ENCODE results near the gene THEMIS.

- no peak for TF ChIP-seq CTCF (IDR thresholded peaks at IDR 0.05)
- no peak for TF ChIP-seq POLR2A (IDR thresholded peaks at IDR 0.05)
These were observed 66.7 kb downstream of the THEMIS start for GRCh38 chr6:127834136-127834535.
